CD8-positive, alpha-beta memory T cell (primary cell): Measurements from ENCODE around the gene CERS5. TPM values are rescaled to one million over a fixed set of nuclear protein-coding genes. Genes with fewer than 3 reads are reported as not detected.
A peak's percentile ranks its signal among the peaks of the same experiment; 100 is the strongest.

Experiments
- CTCF ChIA-PET: fragments of 350-600 bp; sonication (Branson Sonifier 250); formaldehyde crosslinking; loops from one replicate; lab custom pipeline; 2021; ENCODE audit warnings: antibody characterized with exemption; lab: Charles Lee
- POLR2A ChIA-PET: fragments of 350-600 bp; sonication (Branson Sonifier 250); formaldehyde crosslinking; loops from one replicate; lab custom pipeline; 2021; ENCODE audit warnings: antibody characterized with exemption; lab: Charles Lee
- DNase-seq, 5 donors: peaks; one replicate each; pipeline versions ENCODE4 v3.0.0 to v3.0.0-alpha.2; 2020 to 2022; ENCODE audit warnings: mixed read lengths in 1 of 5
- H3K27ac ChIP-seq: one replicate; pipeline ENCODE4 v1.7.0; 2013; ENCODE audit warnings: low read depth, mild to moderate bottlenecking, low read length, moderate library complexity
- H3K27me3 ChIP-seq: 2 replicates; pipeline ENCODE4 v1.7.0; 2013; ENCODE audit warnings: low read length, mild to moderate bottlenecking; ENCODE audit not compliant: insufficient read depth, poor library complexity, severe bottlenecking
- H3K36me3 ChIP-seq: 2 replicates; pipeline ENCODE4 v1.7.0; 2013; ENCODE audit warnings: mild to moderate bottlenecking, low read length, moderate library complexity; ENCODE audit not compliant: insufficient read depth
- H3K4me1 ChIP-seq: 2 replicates; pipeline ENCODE4 v1.7.0; 2013; ENCODE audit warnings: mild to moderate bottlenecking, low read length, moderate library complexity; ENCODE audit not compliant: insufficient read depth
- H3K4me3 ChIP-seq: 2 replicates; pipeline ENCODE4 v1.7.0; 2013; ENCODE audit warnings: mild to moderate bottlenecking, low read length
- H3K9me3 ChIP-seq: 2 replicates; pipeline ENCODE4 v1.7.0; 2013; ENCODE audit warnings: mild to moderate bottlenecking, low read length
- H3K27ac Mint-ChIP-seq, 8 donors: one replicate each; pipeline ENCODE4 v1.8.0; 2020 to 2021; ENCODE audit warnings: mixed read lengths in 8 of 8, mild to moderate bottlenecking in 6 of 8, inconsistent platforms in 3 of 8, moderate library complexity in 3 of 8
- H3K27me3 Mint-ChIP-seq, 2 donors: one replicate each; pipeline ENCODE4 v1.8.0; 2020 to 2021; ENCODE audit warnings: mixed read lengths in 2 of 2, mild to moderate bottlenecking in 1 of 2, moderate library complexity in 1 of 2
- H3K36me3 Mint-ChIP-seq, 3 donors: one replicate each; pipeline ENCODE4 v1.8.0; 2020 to 2021; ENCODE audit warnings: mixed read lengths in 3 of 3, inconsistent platforms in 1 of 3, mild to moderate bottlenecking in 1 of 3
- H3K4me1 Mint-ChIP-seq, 3 donors: one replicate each; pipeline ENCODE4 v1.8.0; 2020 to 2021; ENCODE audit warnings: mixed read lengths in 3 of 3, inconsistent platforms in 1 of 3, mild to moderate bottlenecking in 1 of 3
- H3K4me3 Mint-ChIP-seq, 7 donors: one replicate each; pipeline ENCODE4 v1.8.0; 2020 to 2021; ENCODE audit warnings: mixed read lengths in 7 of 7, mild to moderate bottlenecking in 6 of 7, moderate library complexity in 4 of 7, inconsistent platforms in 2 of 7
- H3K9me3 Mint-ChIP-seq, 5 donors: one replicate each; pipeline ENCODE4 v1.8.0; 2020 to 2022; ENCODE audit warnings: mixed read lengths in 5 of 5, mild to moderate bottlenecking in 3 of 5, moderate library complexity in 2 of 5, inconsistent platforms in 1 of 5
- polyA plus RNA-seq: library from polyadenylated mRNA; unstranded; fragments of 300-500 nt; fragmentation: Illumina TruSeq; gene quantifications from one replicate; pipeline ENCODE4 v1.2.3, GENCODE V29; 2021
- total RNA-seq, 2 experiments: library from RNA; stranded (reverse); gene quantifications; one replicate each; pipeline ENCODE4 v1.2.3, GENCODE V29; 2021

Gene CERS5
- total and polyA plus RNA-seq, 3 experiments from 2014 or later = 47.4 to 62.1 (median 55.4) TPM

DNA sequence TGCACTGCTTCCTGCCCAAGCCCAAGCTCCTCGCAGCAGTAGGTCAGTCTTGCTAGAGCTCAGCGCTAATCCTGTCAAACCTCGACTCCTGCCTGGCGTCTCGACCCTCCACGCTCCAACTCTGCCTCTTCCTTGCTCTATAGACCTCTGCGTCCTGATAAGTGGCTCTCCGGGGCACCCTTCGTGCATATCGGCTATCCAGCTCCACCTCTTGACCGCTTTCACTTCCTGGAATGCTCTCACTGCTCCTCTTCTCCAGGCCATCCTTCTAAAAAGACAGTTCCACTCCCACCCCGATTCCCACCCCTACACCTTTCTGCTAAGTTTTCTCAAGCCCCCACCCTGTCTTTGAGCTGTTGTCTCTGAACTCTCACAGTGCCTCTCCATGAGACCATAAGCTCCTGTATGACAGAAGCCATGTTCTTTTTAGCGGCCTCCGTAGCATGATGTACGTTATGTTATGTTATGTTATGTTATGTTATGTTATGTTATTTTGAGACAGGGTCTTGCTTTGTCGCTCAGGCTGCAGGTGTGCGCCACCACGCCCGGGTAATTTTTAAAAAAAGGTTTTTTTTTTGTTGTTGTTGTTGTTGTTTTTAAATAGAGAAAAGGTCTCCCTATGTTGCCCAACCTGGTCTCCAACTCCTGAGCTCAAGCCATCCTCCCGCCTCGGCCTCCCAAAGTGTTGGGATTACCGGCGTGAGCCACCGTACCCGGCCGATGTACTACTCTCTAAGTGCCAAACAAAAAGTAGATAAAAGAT, 54.5 kb downstream of the CERS5 start:
- peaks cover 36 to 55% (median 47%) of the 10 kb centered on the region in 3 donors for H3K4me1 Mint-ChIP-seq
- ChIA-PET CTCF (interaction anchor here (0.9 to 7.0 kb wide), 21 partner anchors 8 to 170 kb away, joined by 3 to 118 read pairs (median 10); partner anchors contain the start of genes CERS5, GPD1 and SMARCD1), POLR2A (interaction anchor here (0.6 to 3.1 kb wide), 17 partner anchors 10 to 970 kb away, joined by 3 to 50 read pairs (median 4); partner anchors contain the start of genes ATF1, CERS5, SMARCD1 and TMBIM6)
- Histone ChIP-seq H3K27me3 (no peaks in the 10 kb centered on the region), H3K27ac (peak overlapping the region; percentile 98), H3K4me3 (peak overlapping the region; percentile 91), H3K4me1 (peaks cover 36% of the 10 kb centered on the region), H3K9me3 (no peaks in the 10 kb centered on the region), H3K36me3 (peaks cover 8% of the 10 kb centered on the region)
- peaks cover 0 to 38% (median 4%) of the 10 kb centered on the region in 3 donors for H3K36me3 Mint-ChIP-seq
- no peaks in the 10 kb centered on the region for H3K9me3 Mint-ChIP-seq
- H3K27me3 Mint-ChIP-seq = no peaks in the 10 kb centered on the region
- peak overlapping the region; percentile 96 to 100 (median 97) for H3K27ac Mint-ChIP-seq
- H3K4me3 Mint-ChIP-seq = peak overlapping the region; percentile 94 to 99 (median 97)
- DNase-seq = peak in 1 of 5 donors; percentile 8

DNA sequence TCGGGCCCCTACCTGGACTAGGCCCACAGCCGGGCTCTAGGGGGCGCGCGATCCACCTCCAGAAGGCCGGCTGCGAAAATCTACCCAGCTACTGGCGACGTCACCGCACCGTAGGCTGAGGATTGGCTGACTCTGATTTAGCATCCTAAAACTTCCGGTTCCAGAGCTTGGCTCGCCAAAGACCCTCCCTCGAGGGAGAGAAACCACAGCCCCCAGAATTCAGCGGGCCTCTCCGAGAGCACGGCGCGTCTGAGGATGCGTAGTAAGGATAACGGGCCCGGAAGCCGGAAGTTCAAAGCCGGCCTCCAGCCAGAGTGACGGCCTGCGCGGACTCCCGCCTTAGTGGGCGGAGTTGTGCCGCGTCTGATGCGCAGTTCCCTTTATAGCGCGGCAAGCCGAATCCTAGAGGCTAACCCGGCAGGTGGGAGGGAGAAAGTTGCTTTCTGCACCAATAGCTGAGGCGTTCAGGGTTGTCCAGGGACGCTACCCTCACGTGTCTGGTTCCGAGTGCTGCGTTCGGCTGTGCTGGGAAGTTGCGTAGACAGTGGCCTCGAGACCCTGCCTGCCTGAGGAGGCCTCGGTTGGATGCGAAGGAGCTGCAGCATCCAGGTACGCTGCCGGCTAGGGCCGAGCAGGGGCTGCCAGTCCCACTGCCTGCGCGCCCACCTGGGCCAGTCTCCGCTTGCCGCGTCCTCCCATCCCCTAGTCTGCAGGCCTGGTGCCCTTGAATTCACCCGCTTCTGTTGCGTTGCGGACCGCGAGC, 55.3 kb downstream of the CERS5 start, which contains the start of gene COX14:
TSS of gene COX14 (plus strand) at position 544 of the 763 bp plus-strand sequence. CDS start 7,808 bp downstream, outside the sequence.
- peak within 1 kb of the TSS; percentile 96 to 100 (median 98) for H3K27ac Mint-ChIP-seq
- Histone ChIP-seq H3K36me3 (peaks cover 8% of the 10 kb centered on the region), H3K4me3 (peak within 1 kb of the TSS; percentile 91), H3K27ac (peak within 1 kb of the TSS; percentile 98), H3K9me3 (no peaks in the 10 kb centered on the region), H3K27me3 (no peaks in the 10 kb centered on the region), H3K4me1 (peaks cover 29% of the 10 kb centered on the region)
- peaks cover 0 to 33% (median 4%) of the 10 kb centered on the region in 3 donors for H3K36me3 Mint-ChIP-seq
- no peaks in the 10 kb centered on the region for H3K27me3 Mint-ChIP-seq
- no peaks in the 10 kb centered on the region for H3K9me3 Mint-ChIP-seq
- POLR2A ChIA-PET = interaction anchor here (0.6 to 3.1 kb wide), 22 partner anchors 9 to 1360 kb away, joined by 3 to 50 read pairs (median 4); partner anchors contain the start of genes ATF1, CERS5, SMARCD1 and SPATS2
- H3K4me1 Mint-ChIP-seq = peaks cover 30 to 48% (median 41%) of the 10 kb centered on the region in 3 donors
- CTCF ChIA-PET = interaction anchor here (0.6 to 7.0 kb wide), 31 partner anchors 7 to 172 kb away, joined by 3 to 118 read pairs (median 6); partner anchors contain the start of genes CERS5, GPD1, LIMA1 and SMARCD1
- peak; percentile 98 to 100 (median 99) for DNase-seq
- peak within 1 kb of the TSS; percentile 94 to 99 (median 97) for H3K4me3 Mint-ChIP-seq

- POLR2A ChIA-PET = interaction anchor here (0.6 to 3.1 kb wide), 15 partner anchors 9 to 971 kb away, joined by 3 to 50 read pairs (median 4); partner anchors contain the start of genes ATF1, CERS5, SMARCD1 and SPATS2
- Histone ChIP-seq H3K9me3 (no peaks in the 10 kb centered on the region), H3K36me3 (peaks cover 3% of the 10 kb centered on the region), H3K4me1 (peaks cover 24% of the 10 kb centered on the region), H3K27ac (no peak overlapping the region), H3K27me3 (no peaks in the 10 kb centered on the region), H3K4me3 (peak overlapping the region; percentile 66)
- Mint-ChIP-seq H3K4me3 (peak overlapping the region; percentile 94 to 99 (median 97)), H3K9me3 (no peaks in the 10 kb centered on the region), H3K27me3 (no peaks in the 10 kb centered on the region), H3K27ac (peak overlapping the region; percentile 78 to 99 (median 96)), H3K4me1 (peaks cover 25 to 43% (median 36%) of the 10 kb centered on the region in 3 donors), H3K36me3 (peaks cover 0 to 28% (median 4%) of the 10 kb centered on the region in 3 donors)
- no peak for DNase-seq
- CTCF ChIA-PET = interaction anchor here (0.7 to 7.0 kb wide), 29 partner anchors 8 to 173 kb away, joined by 3 to 118 read pairs (median 7); partner anchors contain the start of genes CERS5, GPD1, LIMA1 and SMARCD1
These were observed 55.8 kb downstream of the CERS5 start for GRCh38 chr12:50111395-50111692.

DNA sequence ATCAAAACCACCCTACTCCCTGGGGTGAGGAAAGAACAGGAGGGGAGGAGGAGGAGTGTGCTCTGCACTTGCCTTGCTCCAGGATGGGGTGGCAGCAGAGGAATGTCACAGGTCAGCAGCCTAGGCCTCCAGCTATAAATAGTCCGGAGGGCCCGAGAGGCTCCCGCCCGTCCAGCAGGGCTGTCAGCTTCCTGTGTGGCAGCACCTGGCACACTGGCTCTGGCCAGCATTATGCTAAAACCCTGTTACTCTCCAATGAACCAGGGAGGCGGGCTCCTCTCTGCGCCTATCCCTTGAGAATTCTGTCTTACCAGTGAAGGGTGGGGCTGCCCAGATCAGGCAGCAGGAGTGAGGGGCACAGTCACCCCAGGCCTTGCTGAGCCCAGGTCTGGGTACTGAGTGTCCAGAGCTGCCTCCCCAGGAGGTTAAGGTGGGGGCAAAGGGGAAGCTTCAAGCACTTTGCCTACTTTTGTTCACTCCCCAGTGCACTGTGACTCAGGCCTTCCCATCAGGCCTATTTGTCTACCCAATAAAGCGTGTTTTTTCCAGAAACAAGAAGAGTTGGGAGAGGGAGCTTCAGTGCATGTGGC, 56.3 kb downstream of the CERS5 start:
- H3K4me1 ChIP-seq = peaks cover 19% of the 10 kb centered on the region
- ChIA-PET POLR2A (interaction anchor here (0.7 to 3.1 kb wide), 6 partner anchors 8 to 654 kb away, joined by 3 to 50 read pairs (median 8); partner anchors contain the start of genes ATF1, CERS5 and SMARCD1), CTCF (interaction anchor here (1.1 to 7.0 kb wide), 22 partner anchors 8 to 166 kb away, joined by 3 to 118 read pairs (median 11); partner anchors contain the start of genes CERS5, GPD1 and SMARCD1)
- Mint-ChIP-seq H3K27me3 (no peaks in the 10 kb centered on the region), H3K27ac (peak overlapping the region; percentile 78 to 99 (median 96)), H3K4me3 (peak overlapping the region; percentile 94 to 99 (median 97)), H3K4me1 (peaks cover 22 to 38% (median 31%) of the 10 kb centered on the region in 3 donors), H3K9me3 (no peaks in the 10 kb centered on the region), H3K36me3 (peaks cover 0 to 23% (median 3%) of the 10 kb centered on the region in 3 donors)
- no peaks in the 10 kb centered on the region for H3K36me3 ChIP-seq
- H3K9me3 ChIP-seq = no peaks in the 10 kb centered on the region
- peak overlapping the region; percentile 66 for H3K4me3 ChIP-seq
- no peaks in the 10 kb centered on the region for H3K27me3 ChIP-seq
- no peak for DNase-seq
- no peak overlapping the region for H3K27ac ChIP-seq

DNA sequence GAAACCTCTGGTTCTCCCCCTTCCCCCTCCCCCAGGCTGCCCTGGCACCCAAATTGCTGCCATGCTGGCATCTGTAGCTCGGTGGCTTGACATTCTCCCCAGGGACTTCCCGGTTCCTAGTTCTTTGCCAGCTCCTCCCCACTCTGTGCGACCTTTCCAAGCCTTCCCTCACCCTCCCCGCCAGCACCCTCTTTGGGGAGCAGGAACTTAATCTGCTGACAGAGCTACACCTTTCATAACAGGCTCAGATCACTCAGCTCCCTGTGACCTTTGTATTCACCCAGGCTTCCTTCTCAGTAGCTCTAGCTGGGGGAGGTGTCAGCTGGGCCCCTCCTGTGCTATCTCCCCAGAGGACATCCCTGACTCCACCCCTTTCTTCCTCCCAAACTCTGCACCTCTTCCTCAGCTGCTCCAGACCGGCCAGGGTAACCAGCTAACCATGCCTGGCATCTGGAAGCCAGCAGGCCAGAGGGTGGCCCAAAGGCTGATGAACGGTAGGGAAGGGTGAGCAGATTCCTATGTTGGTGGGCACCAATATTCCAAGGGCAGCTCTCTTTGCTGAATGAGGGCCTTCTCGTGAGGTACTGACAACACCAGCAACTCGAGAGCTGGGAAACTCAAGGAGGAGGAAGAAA, 56.9 kb downstream of the CERS5 start:
- Mint-ChIP-seq H3K27me3 (no peaks in the 10 kb centered on the region), H3K4me1 (peaks cover 17 to 32% (median 26%) of the 10 kb centered on the region in 3 donors), H3K27ac (peak overlapping the region in 4 of 8 donors; percentile 56 to 75 (median 58)), H3K36me3 (peaks cover 0 to 17% (median 2%) of the 10 kb centered on the region in 3 donors), H3K9me3 (no peaks in the 10 kb centered on the region), H3K4me3 (peak overlapping the region in 2 of 7 donors; percentile 27 to 48)
- Histone ChIP-seq H3K27ac (peak overlapping the region; percentile 59), H3K9me3 (no peaks in the 10 kb centered on the region), H3K27me3 (no peaks in the 10 kb centered on the region), H3K36me3 (no peaks in the 10 kb centered on the region), H3K4me1 (peaks cover 15% of the 10 kb centered on the region), H3K4me3 (no peak overlapping the region)
- CTCF ChIA-PET = interaction anchor here (1.1 to 7.0 kb wide), 18 partner anchors 9 to 84 kb away, joined by 3 to 118 read pairs (median 16); partner anchors contain the start of genes CERS5, GPD1 and SMARCD1
- POLR2A ChIA-PET = interaction anchor here (1.5 to 3.1 kb wide), 2 partner anchors 12 to 57 kb away, joined by 6 to 50 read pairs; partner anchors contain the start of gene CERS5
- DNase-seq = no peak

DNA sequence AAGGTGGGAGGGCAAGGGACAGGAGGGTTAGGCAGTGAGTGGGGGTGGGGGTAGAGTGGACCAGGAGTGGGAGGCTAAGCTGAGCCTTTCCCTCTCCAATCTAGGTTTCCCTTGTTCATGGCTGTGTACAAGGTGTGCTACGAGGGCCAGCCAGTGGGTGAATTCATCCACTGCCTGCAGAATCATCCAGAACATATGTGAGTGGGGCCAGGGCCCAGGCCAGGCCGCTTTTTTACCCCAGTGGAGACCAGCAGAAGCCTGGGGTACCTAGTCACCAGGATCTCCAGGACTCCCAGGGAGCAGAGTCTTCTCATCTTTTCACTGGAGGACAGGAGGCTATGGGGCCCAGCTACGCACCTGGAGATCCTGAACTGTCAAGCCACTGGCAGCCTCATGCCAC, 57.9 kb downstream of the CERS5 start:
- DNase-seq = no peak
- ChIA-PET CTCF (interaction anchor here (0.7 to 7.0 kb wide), 6 partner anchors 8 to 751 kb away, joined by 3 to 118 read pairs (median 32); partner anchors contain the start of genes GPD1 and SMARCD1), POLR2A (no interaction called here)
- no peaks in the 10 kb centered on the region for H3K27me3 ChIP-seq
- H3K9me3 ChIP-seq = no peaks in the 10 kb centered on the region
- H3K27ac ChIP-seq = peak overlapping the region; percentile 59
- no peak overlapping the region for H3K4me3 Mint-ChIP-seq
- no peaks in the 10 kb centered on the region for H3K9me3 Mint-ChIP-seq
- H3K4me1 ChIP-seq = peaks cover 13% of the 10 kb centered on the region
- no peaks in the 10 kb centered on the region for H3K36me3 ChIP-seq
- no peaks in the 10 kb centered on the region for H3K27me3 Mint-ChIP-seq
- H3K36me3 Mint-ChIP-seq = peaks cover 0 to 15% (median 0%) of the 10 kb centered on the region in 3 donors
- peak overlapping the region in 1 of 8 donors; percentile 10 for H3K27ac Mint-ChIP-seq
- H3K4me3 ChIP-seq = no peak overlapping the region
- H3K4me1 Mint-ChIP-seq = peaks cover 15 to 29% (median 22%) of the 10 kb centered on the region in 3 donors
